OCI-LY1 (cell line): ENCODE data around the gene FAM161A.
"Not testable (repeated sequence)": the region's sequence is repeated elsewhere in the genome, so short reads cannot be mapped to it uniquely, and the experiment has no call there.

Experiments
- H2AFZ ChIP-seq: fragments of 200-600 bp; sonication (generic), shearing (Covaris generic); 2 replicates; pipeline ENCODE4 v1.6.0; 2014; ENCODE audit warnings: antibody characterized with exemption, mild to moderate bottlenecking, low read length
- H3F3A ChIP-seq: fragments of 200-600 bp; sonication (generic), shearing (Covaris generic); 2 replicates; pipeline ENCODE4 v1.6.0; 2014; ENCODE audit warnings: mild to moderate bottlenecking, antibody characterized with exemption, low read length, moderate library complexity; ENCODE audit not compliant: insufficient read depth
- H3K27ac ChIP-seq: fragments of 200-600 bp; sonication (generic); 2 replicates; pipeline ENCODE4 v1.5.1; 2014; ENCODE audit warnings: low read length, mixed run types, mild to moderate bottlenecking, low read depth; ENCODE audit not compliant: poor library complexity, severe bottlenecking
- H3K27me3 ChIP-seq: fragments of 200-600 bp; sonication (generic); 2 replicates; pipeline ENCODE4 v1.6.0; 2014; ENCODE audit warnings: antibody characterized with exemption, mild to moderate bottlenecking, low read length, moderate library complexity; ENCODE audit not compliant: insufficient read depth
- H3K36me3 ChIP-seq: fragments of 200-600 bp; sonication (generic); 2 replicates; pipeline ENCODE4 v1.6.1; 2014; ENCODE audit warnings: mild to moderate bottlenecking, antibody characterized with exemption, low read length, moderate library complexity, mixed read lengths; ENCODE audit not compliant: insufficient read depth
- H3K4me1 ChIP-seq: fragments of 200-600 bp; sonication (generic); 2 replicates; pipeline ENCODE4 v1.5.1; 2014; ENCODE audit warnings: mild to moderate bottlenecking, low read length, moderate library complexity; ENCODE audit not compliant: insufficient read depth, severe bottlenecking
- H3K4me2 ChIP-seq: fragments of 200-600 bp; sonication (generic), shearing (Covaris generic); 2 replicates; pipeline ENCODE4 v1.6.1; 2014; ENCODE audit warnings: low read length
- H3K4me3 ChIP-seq: fragments of 200-600 bp; sonication (generic); 2 replicates; pipeline ENCODE4 v1.5.1; 2014; ENCODE audit warnings: low read length, low read depth, mild to moderate bottlenecking, mixed read lengths; ENCODE audit not compliant: poor library complexity, severe bottlenecking
- H3K79me2 ChIP-seq: fragments of 200-600 bp; shearing (Covaris generic); 2 replicates; pipeline ENCODE4 v1.6.1; 2016; ENCODE audit warnings: mixed run types, low read length, mixed read lengths; ENCODE audit not compliant: insufficient read depth
- H3K9ac ChIP-seq: fragments of 200-600 bp; sonication (generic), shearing (Covaris generic); 2 replicates; pipeline ENCODE4 v1.6.1; 2014; ENCODE audit warnings: mild to moderate bottlenecking, low read length, mixed read lengths
- H3K9me2 ChIP-seq: fragments of 200-600 bp; sonication (generic), shearing (Covaris generic); 2 replicates; pipeline ENCODE4 v1.6.1; 2014; ENCODE audit warnings: low read depth, mild to moderate bottlenecking, low read length, mixed read lengths
- H3K9me3 ChIP-seq: fragments of 200-600 bp; shearing (Covaris generic); 2 replicates; pipeline ENCODE4 v1.6.1; 2014; ENCODE audit warnings: low read length, mixed read lengths
- H4K20me1 ChIP-seq: fragments of 200-600 bp; sonication (generic), shearing (Covaris generic); 2 replicates; pipeline ENCODE4 v1.6.0; 2016; ENCODE audit warnings: mild to moderate bottlenecking, low read length; ENCODE audit not compliant: insufficient read depth
- CTCF ChIP-seq: fragments of 200-600 bp; sonication (generic), shearing (Covaris generic); IDR thresholded peaks from 2 replicates; pipeline ENCODE4 v1.5.1; 2017; ENCODE audit warnings: mild to moderate bottlenecking, antibody characterized with exemption, low read length, moderate library complexity, mixed read lengths
- EZH2 ChIP-seq: fragments of 200-600 bp; sonication (generic), shearing (Covaris generic); IDR thresholded peaks from 2 replicates; pipeline ENCODE4 v1.8.0; 2017; ENCODE audit warnings: borderline replicate concordance, mixed run types, mild to moderate bottlenecking, antibody characterized with exemption, low read length, moderate library complexity, mixed read lengths

FAM161A gene

DNA sequence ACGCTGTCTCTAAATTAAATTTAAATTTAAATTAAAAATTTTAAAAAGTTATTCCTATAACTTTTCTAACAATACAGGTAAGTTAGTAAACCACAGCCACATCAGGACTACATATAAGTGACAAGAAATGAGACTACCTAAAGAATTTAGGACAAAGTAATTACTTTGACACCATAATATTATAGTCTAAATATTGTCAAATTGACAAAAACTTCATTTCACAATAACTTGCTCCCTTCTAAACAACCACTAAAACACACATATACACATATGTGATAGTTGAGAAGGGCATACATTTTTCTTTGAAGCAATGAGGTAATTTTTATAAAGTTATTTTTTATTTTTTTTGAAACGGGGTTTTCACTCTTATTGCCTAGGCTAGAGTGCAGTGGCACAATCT lies 31.6 kb downstream of the FAM161A start:
- Histone ChIP-seq H3K4me3 (no peak overlapping the region), H3K36me3 (no peaks in the 10 kb centered on the region; the same call in 1 of the 2 replicates), H2AFZ (no peak overlapping the region), H3F3A (no peaks in the 10 kb centered on the region), H3K9me3 (no peaks in the 10 kb centered on the region), H3K27me3 (no peaks in the 10 kb centered on the region), H3K27ac (no peak overlapping the region), H3K4me2 (no peak overlapping the region), H4K20me1 (no peaks in the 10 kb centered on the region), H3K79me2 (no peaks in the 10 kb centered on the region), H3K9ac (no peak overlapping the region), H3K9me2 (no peaks in the 10 kb centered on the region), H3K4me1 (no peaks in the 10 kb centered on the region)
- no peak for TF ChIP-seq EZH2
- TF ChIP-seq CTCF: no peak

- TF ChIP-seq EZH2 (no peak), CTCF (no peak)
- Histone ChIP-seq H3K4me2 (no peak overlapping the region), H3K36me3 (no peaks in the 10 kb centered on the region), H3K4me3 (no peak overlapping the region), H3K4me1 (no peaks in the 10 kb centered on the region), H3K27ac (no peak overlapping the region), H4K20me1 (no peaks in the 10 kb centered on the region), H3K27me3 (no peaks in the 10 kb centered on the region), H3K9ac (no peak overlapping the region), H2AFZ (no peak overlapping the region), H3F3A (no peaks in the 10 kb centered on the region), H3K9me3 (no peaks in the 10 kb centered on the region), H3K9me2 (no peaks in the 10 kb centered on the region), H3K79me2 (no peaks in the 10 kb centered on the region)
These were observed 37.1 kb downstream of the FAM161A start for GRCh38 chr2:61816480-61817355.

DNA sequence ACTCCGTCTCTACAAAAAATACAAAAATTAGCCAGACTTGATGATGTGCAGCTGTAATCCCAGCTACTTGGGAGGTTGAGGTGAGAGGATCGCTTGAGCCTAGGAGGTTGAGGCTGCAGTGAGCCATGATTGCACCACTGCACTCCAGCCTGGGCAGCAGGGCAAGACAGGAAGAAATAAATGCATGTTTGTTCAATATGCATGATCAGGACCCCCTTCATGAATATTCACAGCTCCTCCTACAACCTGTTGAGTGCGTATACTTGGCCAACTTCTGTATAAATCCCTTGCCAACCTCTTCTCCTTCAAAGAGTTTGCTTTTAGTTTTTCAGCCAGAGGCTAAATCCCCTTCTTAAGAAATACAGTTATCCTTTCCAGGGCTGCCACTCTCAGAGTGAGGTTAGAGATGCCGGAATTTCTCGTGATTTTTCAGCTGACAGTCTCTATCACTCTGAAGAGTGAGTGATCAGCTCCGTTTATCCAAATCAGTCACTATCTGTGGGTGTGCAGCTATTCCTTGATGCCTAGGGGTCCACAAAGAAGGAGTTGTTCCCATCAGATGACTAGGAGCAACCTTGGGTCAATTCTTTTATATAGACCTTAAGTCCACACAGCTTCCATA lies 39.2 kb downstream of the FAM161A start:
- H3K9ac ChIP-seq: no peak overlapping the region
- no peaks in the 10 kb centered on the region for H3K9me3 ChIP-seq
- no peaks in the 10 kb centered on the region for H3K9me2 ChIP-seq
- TF ChIP-seq CTCF (no peak), EZH2 (no peak)
- no peak overlapping the region for H3K4me2 ChIP-seq
- H3K4me3 ChIP-seq: no peak overlapping the region
- no peak overlapping the region for H3K27ac ChIP-seq
- no peaks in the 10 kb centered on the region for H3K36me3 ChIP-seq
- no peak overlapping the region for H2AFZ ChIP-seq
- H3K4me1 ChIP-seq: no peaks in the 10 kb centered on the region
- H3K79me2 ChIP-seq: no peaks in the 10 kb centered on the region
- H4K20me1 ChIP-seq: no peaks in the 10 kb centered on the region
- H3K27me3 ChIP-seq: no peaks in the 10 kb centered on the region
- no peaks in the 10 kb centered on the region for H3F3A ChIP-seq

DNA sequence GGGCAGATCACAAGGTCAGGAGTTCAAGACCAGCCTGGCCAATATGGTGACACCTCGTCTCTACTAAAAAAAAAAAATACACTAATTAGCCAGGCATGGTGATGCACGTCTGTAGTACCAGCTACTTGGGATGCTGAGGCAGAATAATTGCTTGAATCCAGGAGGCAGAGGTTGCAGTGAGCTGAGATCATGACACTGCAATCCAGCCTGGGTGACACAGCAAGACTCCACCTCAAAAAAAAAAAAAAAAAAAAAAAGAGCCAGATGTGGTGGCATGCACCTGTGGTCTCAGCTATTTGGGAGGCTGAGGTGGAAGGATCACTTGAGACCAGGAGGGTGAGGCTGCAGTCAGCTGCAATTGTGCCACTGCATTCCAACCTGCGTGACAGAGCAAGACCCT lies 40.5 kb downstream of the FAM161A start:
- H3F3A ChIP-seq, H3K27ac ChIP-seq, H3K9me3 ChIP-seq, H3K9me2 ChIP-seq, H3K4me3 ChIP-seq, H3K9ac ChIP-seq, H4K20me1 ChIP-seq, H3K36me3 ChIP-seq, H3K79me2 ChIP-seq, H3K27me3 ChIP-seq, H2AFZ ChIP-seq, H3K4me2 ChIP-seq, H3K4me1 ChIP-seq: not testable (repeated sequence)
